ENCODE results near the gene MAP2K3. TPM values are rescaled to one million over a fixed set of nuclear protein-coding genes. Genes with fewer than 3 reads are reported as not detected.

The MAP2K3 gene
- total RNA-seq, 1 donor from 2014 or later = 149 TPM

DNA sequence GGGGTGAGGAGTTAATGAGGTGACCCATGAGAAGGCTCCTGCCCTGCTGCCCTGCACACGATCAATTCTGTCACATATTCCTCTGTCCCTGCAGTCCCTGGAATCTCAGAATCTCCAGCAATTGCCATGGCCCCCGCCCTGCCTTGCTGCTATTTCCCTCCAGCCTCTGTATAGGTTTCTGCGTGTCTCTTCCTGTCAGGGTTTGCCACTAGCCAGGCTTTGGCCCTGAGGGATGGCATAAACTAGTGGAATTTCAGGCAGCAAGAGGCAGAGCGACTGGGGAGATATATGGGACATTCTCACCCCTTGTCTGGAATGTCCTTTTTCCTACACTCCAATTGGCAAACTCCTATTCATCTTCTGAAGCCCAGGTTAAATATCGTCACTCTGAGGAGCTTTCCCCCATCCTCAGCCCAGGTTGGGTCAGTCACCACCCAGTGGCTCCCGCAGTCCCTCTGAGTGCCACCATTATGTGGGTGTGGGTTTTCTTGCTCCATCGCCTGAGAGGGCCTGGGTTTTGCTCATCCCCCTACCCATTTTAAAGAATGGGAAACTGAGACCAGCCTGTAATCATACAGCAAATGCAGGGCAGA, 15.8 kb upstream of the MAP2K3 start:
- Mint-ChIP-seq H3K4me3 (ENCODE audit: low read depth) (no peak overlapping the region), H3K27me3 (ENCODE audit: low read depth) (no peaks in the 10 kb centered on the region), H3K9me3 (no peaks in the 10 kb centered on the region), H3K27ac (peak overlapping the region; percentile 65), H3K4me1 (ENCODE audit: low read depth) (peaks cover 12% of the 10 kb centered on the region), H3K36me3 (ENCODE audit: low read depth) (no peaks in the 10 kb centered on the region)
- no peak for DNase-seq (ENCODE audit: low spot score)
- intact Hi-C loops (cut with micrococcal nuclease) = no loop called here

DNA sequence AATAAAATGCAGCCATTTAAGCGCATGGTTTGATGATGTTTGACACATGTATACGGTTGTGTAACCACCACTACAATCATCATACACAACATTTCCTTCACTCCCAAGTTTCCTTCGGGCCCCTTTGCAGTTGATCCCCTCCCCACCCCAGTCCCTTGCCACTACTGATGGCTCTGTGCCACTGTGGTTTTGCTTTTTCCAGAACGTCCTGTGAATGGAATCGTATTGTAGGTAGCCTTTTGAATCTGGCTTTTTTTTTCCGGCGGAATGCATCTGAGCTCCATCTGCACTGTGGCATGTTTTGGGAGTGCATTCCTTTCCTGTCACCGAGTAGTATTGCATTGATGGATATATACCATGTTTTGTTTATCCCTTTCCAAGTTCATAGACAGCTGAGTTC, 15.1 kb upstream of the MAP2K3 start:
- intact Hi-C loops (cut with micrococcal nuclease) = no loop called here
- H3K4me3 Mint-ChIP-seq (ENCODE audit: low read depth) = no peak overlapping the region
- DNase-seq (ENCODE audit: low spot score) = no peak

DNA sequence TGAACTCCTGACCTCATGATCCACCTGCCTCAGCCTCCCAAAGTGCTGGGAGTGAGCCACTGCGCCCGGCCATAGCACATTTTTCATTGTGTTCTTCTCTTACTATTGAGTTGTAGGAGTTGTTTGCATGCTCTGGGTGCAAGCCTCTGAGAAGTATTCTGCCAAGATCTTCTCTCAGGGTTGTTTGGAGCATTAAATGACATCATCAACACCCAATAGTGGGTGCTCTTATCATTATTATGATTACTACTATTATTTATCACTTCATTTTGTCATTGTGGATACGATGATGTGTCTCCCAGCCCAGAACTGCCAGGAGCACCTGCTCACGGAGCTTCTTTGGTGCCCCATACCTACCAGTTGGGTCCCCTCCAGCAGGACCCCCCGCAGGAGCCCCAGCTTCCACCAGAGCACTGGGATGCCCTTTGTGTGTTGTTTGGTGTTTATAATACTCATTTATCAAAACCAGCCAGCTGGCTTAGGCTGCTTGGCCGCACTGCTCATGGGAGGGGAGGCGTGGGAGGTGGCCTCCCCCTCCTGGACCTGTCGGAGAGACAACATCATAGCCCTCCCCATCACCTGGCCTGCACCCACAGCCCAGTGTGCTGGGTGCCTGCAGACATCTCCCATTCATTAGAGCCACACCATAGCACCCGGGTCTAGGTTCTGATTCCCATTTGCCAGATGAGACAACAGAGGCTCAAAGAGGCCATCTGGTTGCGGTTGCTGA, 12.9 kb upstream of the MAP2K3 start:
- no peak overlapping the region for H3K27ac Mint-ChIP-seq
- H3K36me3 Mint-ChIP-seq (ENCODE audit: low read depth) = no peaks in the 10 kb centered on the region
- intact Hi-C loops (cut with micrococcal nuclease) = no loop called here
- no peak for DNase-seq (ENCODE audit: low spot score)
- H3K4me3 Mint-ChIP-seq (ENCODE audit: low read depth) = no peak overlapping the region
- H3K27me3 Mint-ChIP-seq (ENCODE audit: low read depth) = no peaks in the 10 kb centered on the region
- H3K9me3 Mint-ChIP-seq = no peaks in the 10 kb centered on the region
- peaks cover 21% of the 10 kb centered on the region for H3K4me1 Mint-ChIP-seq (ENCODE audit: low read depth)

More for the DNA sequence above, 15.1 kb upstream of the MAP2K3 start:
- no peaks in the 10 kb centered on the region for H3K9me3 Mint-ChIP-seq
- no peaks in the 10 kb centered on the region for H3K27me3 Mint-ChIP-seq (ENCODE audit: low read depth)
- no peaks in the 10 kb centered on the region for H3K36me3 Mint-ChIP-seq (ENCODE audit: low read depth)
- H3K4me1 Mint-ChIP-seq (ENCODE audit: low read depth) = peaks cover 12% of the 10 kb centered on the region
- no peak overlapping the region for H3K27ac Mint-ChIP-seq

DNA sequence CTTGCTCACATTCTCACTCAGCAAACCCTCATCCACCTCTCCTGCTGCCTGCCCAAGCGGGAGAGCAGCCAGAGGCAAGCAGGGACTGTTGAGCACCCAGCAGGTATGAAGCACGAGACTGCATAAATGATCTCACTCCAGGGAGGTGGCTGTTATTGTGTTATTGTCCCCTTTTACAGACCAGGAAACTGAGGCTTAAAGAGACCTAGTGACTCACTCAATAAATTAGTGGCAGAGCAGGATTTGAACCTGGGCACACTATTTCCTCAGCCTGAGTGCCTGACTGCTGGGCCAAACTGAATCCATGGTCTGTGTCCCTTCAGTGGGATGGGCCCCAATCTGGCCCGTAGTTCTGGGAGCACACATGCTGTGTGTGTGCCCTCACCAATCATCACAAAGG, 12.3 kb upstream of the MAP2K3 start:
- Mint-ChIP-seq H3K4me3 (ENCODE audit: low read depth) (no peak overlapping the region), H3K27me3 (ENCODE audit: low read depth) (no peaks in the 10 kb centered on the region), H3K36me3 (ENCODE audit: low read depth) (no peaks in the 10 kb centered on the region), H3K4me1 (ENCODE audit: low read depth) (peaks cover 20% of the 10 kb centered on the region), H3K27ac (no peak overlapping the region), H3K9me3 (no peaks in the 10 kb centered on the region)
- intact Hi-C loops (cut with micrococcal nuclease) = no loop called here
- no peak for DNase-seq (ENCODE audit: low spot score)

DNA sequence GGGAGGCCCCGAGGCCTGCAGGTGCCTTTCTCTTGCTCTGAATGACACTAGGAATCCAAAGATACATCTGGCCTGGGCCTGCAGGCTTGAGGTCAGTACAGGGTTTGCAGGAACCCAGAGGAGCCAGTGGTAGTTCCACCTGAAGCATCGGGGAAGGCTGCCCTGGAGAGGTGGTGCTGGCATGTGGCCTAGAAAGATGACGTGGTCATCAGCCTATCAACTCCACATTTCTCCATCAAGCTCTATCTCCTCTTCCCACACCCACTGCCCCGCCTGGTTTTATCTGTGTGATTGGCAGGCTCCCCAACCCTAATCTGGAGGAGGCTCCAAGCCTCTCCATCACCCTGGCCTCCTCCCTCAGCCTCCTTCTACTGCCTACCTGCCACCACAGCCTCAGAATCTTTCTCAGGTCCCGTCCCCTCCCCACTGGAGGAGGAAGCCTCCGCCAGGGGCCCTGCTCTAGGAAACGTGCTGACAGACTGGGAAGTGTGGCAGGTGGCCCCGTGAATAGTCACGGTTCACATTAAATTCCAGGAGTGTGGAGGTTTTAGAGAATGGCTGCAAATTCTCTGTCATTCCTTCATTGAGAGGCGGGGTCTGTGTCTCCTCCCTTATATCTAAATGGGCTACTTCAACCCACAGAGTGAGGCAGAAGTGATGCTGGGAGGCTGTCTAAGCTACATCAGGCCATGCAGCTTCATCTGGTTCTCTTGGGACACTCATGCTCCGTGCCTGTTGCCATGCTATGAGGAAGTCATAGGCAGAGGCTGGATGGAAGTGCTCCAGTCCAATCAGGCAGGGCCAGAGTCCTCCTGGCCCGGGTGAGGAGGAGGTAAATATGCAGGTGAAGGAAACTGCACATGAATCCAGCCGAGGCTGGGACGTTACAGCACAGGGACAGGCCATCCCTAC, 11.4 kb upstream of the MAP2K3 start:
- H3K4me1 Mint-ChIP-seq (ENCODE audit: low read depth) = peaks cover 15% of the 10 kb centered on the region
- H3K27ac Mint-ChIP-seq = no peak overlapping the region
- H3K36me3 Mint-ChIP-seq (ENCODE audit: low read depth) = no peaks in the 10 kb centered on the region
- intact Hi-C loops (cut with micrococcal nuclease) = no loop called here
- no peaks in the 10 kb centered on the region for H3K9me3 Mint-ChIP-seq
- H3K27me3 Mint-ChIP-seq (ENCODE audit: low read depth) = no peaks in the 10 kb centered on the region
- H3K4me3 Mint-ChIP-seq (ENCODE audit: low read depth) = no peak overlapping the region
- no peak for DNase-seq (ENCODE audit: low spot score)

DNA sequence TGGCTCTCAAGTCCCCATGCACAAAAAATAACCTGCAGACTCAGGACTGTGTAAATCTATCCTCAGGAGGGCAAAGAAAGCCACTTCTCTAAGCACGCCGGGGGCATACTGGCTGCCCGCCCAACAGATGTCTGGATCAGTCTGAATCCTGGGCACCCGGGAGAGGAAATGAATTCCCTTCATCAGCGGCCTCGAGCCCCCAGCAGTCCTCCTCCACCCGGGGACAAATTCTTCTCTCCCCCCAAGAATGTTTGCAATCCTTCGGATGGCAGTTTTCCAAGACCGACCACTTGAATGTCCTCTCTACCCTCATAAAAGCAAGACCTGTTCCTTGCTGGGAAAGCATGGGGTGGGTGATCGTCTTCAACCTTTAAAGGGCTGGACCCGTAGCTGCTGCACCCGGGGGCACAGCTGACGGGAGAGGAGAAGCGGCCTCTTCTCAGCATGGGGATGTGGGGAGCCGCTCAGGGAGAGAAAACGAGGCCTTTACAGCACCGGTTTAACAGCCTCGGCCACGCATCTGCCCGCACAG, 9.4 kb upstream of the MAP2K3 start:
- H3K36me3 Mint-ChIP-seq (ENCODE audit: low read depth) = no peaks in the 10 kb centered on the region
- no peaks in the 10 kb centered on the region for H3K9me3 Mint-ChIP-seq
- intact Hi-C loops (cut with micrococcal nuclease) = no loop called here
- no peaks in the 10 kb centered on the region for H3K27me3 Mint-ChIP-seq (ENCODE audit: low read depth)
- H3K27ac Mint-ChIP-seq = no peak overlapping the region
- DNase-seq (ENCODE audit: low spot score) = no peak
- H3K4me3 Mint-ChIP-seq (ENCODE audit: low read depth) = peak overlapping the region; percentile 47
- H3K4me1 Mint-ChIP-seq (ENCODE audit: low read depth) = peaks cover 27% of the 10 kb centered on the region

DNA sequence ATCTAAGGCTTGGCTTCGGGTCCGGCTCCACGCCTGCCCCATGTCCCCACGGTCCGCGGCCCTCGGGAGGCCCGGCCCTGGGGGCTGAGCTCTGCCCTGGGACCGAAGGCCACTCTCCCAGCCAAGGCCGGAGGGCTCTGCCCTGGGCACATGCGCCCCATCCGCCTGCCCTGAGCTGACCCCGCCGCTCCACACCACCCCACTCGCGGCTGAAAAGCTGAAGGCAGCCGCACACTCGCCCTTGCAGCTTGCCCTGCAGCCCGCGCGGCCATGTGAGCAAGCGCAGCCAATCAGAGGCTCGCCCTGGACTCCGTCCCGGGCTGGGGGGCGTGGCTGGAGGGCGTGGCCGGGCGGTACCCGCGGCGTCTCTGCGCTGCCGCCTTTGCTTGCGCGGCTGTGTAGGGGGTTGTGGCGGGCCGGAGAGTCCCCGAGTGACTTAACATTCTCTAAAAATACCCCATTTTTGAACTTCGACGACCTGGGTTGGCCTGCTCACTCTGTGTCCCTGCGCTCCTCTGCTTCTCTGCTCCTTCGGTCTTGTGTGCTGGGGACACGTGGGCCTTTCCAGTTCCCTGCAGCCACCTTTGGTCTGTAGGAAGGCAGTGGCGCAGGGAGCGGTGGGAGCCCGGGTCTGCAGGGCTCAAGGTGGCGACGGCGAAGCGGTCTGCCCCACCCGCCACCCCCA, 8.8 kb upstream of the MAP2K3 start:
- peak overlapping the region; percentile 82 for H3K4me3 Mint-ChIP-seq (ENCODE audit: low read depth)
- intact Hi-C loops (cut with micrococcal nuclease) = no loop called here
- no peaks in the 10 kb centered on the region for H3K36me3 Mint-ChIP-seq (ENCODE audit: low read depth)
- peaks cover 31% of the 10 kb centered on the region for H3K4me1 Mint-ChIP-seq (ENCODE audit: low read depth)
- no peak overlapping the region for H3K27ac Mint-ChIP-seq
- H3K9me3 Mint-ChIP-seq = no peaks in the 10 kb centered on the region
- no peaks in the 10 kb centered on the region for H3K27me3 Mint-ChIP-seq (ENCODE audit: low read depth)
- peak; percentile 91 for DNase-seq (ENCODE audit: low spot score)

DNA sequence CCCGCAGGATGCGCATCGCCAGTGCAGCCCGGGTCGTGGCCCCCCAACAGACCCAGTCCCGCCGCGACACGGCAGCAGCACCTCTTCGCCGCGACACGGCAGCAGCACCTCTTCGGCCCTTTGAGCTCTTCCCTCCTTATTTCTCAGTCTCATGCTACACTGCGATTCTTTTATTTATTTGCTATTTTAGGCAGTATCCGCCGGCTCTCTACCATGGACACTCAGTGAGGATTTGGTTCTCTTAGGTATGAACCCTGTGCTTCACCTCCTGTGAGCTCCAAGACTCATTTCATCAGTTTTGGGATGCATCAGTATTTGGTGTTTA, 8.3 kb upstream of the MAP2K3 start:
- DNase-seq (ENCODE audit: low spot score) = no peak
- Mint-ChIP-seq H3K27me3 (ENCODE audit: low read depth) (no peaks in the 10 kb centered on the region), H3K4me3 (ENCODE audit: low read depth) (peak overlapping the region; percentile 82), H3K36me3 (ENCODE audit: low read depth) (no peaks in the 10 kb centered on the region), H3K9me3 (no peaks in the 10 kb centered on the region), H3K27ac (peak overlapping the region; percentile 70), H3K4me1 (ENCODE audit: low read depth) (peaks cover 31% of the 10 kb centered on the region)
- intact Hi-C loops (cut with micrococcal nuclease) = no loop called here

DNA sequence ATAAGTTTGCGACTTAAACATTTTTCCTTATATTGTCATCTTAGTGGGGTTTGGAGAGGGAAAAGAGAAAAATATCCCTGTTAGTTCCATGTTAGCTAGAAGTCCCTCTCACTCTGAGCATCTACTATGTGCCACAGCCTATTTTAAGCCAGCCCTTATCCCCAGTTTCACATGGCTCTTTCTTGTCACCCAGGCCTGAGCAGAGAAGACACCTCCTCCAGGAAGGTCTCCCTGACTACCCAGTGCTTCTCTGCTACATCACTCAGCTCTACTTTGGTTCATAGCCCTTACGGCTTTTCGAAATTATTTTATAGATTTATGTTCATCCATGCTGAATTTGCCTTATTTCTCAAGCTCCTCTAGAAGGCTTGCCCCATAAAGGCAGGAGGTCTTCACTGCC, 7.2 kb upstream of the MAP2K3 start:
- no peak for DNase-seq (ENCODE audit: low spot score)
- intact Hi-C loops (cut with micrococcal nuclease) = no loop called here
- Mint-ChIP-seq H3K36me3 (ENCODE audit: low read depth) (no peaks in the 10 kb centered on the region), H3K27me3 (ENCODE audit: low read depth) (no peaks in the 10 kb centered on the region), H3K9me3 (no peaks in the 10 kb centered on the region), H3K4me1 (ENCODE audit: low read depth) (peaks cover 33% of the 10 kb centered on the region), H3K27ac (no peak overlapping the region), H3K4me3 (ENCODE audit: low read depth) (no peak overlapping the region)

DNA sequence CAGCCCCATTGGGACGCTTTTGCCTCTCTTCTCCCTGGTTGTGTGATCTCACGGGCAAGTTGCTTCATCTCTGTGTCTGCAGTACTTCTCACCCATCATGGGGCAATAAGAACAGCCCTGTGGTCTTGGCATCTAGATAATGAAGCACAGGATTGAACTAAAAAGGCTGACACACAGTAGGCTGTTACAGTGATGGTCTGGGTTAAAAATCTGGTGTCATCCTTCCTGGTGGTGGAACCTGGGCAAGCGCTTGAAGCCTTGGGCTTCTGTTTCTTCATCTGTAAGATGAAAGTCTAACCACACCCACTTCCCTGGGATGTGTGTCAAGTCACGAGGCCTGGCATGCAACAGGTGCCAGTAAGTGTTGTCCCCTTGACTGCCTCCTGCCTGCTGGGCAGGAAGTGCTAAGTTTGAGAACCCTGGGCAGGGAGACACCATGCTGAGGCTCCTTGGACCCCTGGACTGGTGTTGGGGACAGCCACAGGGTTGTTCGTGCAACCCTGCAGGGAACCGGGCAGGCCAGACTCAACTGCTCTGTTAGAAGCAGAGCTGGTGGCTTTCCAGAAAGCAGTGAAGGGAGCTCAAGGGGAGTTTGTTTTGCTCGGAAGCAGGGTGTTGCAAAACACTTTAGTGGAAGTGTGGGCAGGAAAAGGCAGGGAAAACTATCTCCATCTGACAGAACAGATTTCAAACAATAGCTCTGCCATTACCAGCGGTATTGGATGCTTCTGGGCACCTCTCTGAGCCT, 5.9 kb upstream of the MAP2K3 start:
- Mint-ChIP-seq H3K4me1 (ENCODE audit: low read depth) (peaks cover 38% of the 10 kb centered on the region), H3K9me3 (no peaks in the 10 kb centered on the region), H3K36me3 (ENCODE audit: low read depth) (no peaks in the 10 kb centered on the region), H3K4me3 (ENCODE audit: low read depth) (peak overlapping the region; percentile 10), H3K27me3 (ENCODE audit: low read depth) (no peaks in the 10 kb centered on the region), H3K27ac (peak overlapping the region; percentile 28)
- peak; percentile 35 for DNase-seq (ENCODE audit: low spot score)
- intact Hi-C loops (cut with micrococcal nuclease) = no loop called here

DNA sequence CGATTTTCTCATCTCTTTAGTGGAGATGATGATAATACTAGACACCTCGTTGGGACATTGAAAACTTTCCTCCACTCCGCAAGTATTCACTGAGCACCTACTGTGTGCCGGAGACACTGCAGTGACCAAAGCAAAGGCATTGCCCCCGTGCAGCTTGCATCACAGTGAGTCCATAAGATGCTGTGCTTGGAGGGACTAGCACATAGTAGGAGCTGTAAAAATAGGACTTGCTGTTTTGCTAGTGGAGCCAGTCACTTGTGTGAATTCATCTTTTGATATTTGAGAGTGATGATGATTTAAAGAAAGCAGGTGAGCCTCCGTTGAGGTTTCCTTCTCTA, 5.3 kb upstream of the MAP2K3 start:
- no peak overlapping the region for H3K4me3 Mint-ChIP-seq (ENCODE audit: low read depth)
- H3K36me3 Mint-ChIP-seq (ENCODE audit: low read depth) = no peaks in the 10 kb centered on the region
- no peaks in the 10 kb centered on the region for H3K9me3 Mint-ChIP-seq
- no peak overlapping the region for H3K27ac Mint-ChIP-seq
- no peak for DNase-seq (ENCODE audit: low spot score)
- intact Hi-C loops (cut with micrococcal nuclease) = no loop called here
- peaks cover 38% of the 10 kb centered on the region for H3K4me1 Mint-ChIP-seq (ENCODE audit: low read depth)
- no peaks in the 10 kb centered on the region for H3K27me3 Mint-ChIP-seq (ENCODE audit: low read depth)

DNA sequence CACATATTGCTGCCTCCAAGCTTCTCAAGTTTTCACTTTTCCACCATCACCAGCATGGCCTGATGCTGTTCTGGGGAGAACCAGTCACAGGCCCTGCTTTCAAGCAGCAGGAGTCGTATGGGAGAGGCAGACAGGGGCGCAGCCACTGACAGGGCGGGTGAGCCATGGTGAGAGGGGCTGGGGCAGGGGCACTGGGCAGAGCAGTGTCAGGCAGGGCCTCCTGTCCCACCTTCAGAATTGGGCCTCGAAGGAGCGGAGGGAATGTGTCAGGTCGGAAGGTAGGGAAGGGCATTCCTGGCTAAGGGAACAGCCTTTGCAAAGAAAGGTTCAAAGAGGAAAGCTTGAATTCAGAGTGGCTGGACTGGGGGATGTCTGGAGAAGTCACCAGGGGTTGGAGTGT, 4.9 kb upstream of the MAP2K3 start:
- Mint-ChIP-seq H3K36me3 (ENCODE audit: low read depth) (no peaks in the 10 kb centered on the region), H3K27me3 (ENCODE audit: low read depth) (no peaks in the 10 kb centered on the region), H3K4me1 (ENCODE audit: low read depth) (peaks cover 38% of the 10 kb centered on the region), H3K4me3 (ENCODE audit: low read depth) (no peak overlapping the region), H3K27ac (no peak overlapping the region), H3K9me3 (no peaks in the 10 kb centered on the region)
- DNase-seq (ENCODE audit: low spot score) = no peak
- intact Hi-C loops (cut with micrococcal nuclease) = no loop called here
